Amygdala (tissue), 56 donors: ENCODE results near the gene ENOPH1.

Source experiments
- DNase-seq, 56 donors: peaks; one replicate each; lab custom pipeline; 2025; lab: John Stamatoyannopoulos, UW

The ENOPH1 gene

GRCh38 chr4:82425478-82425877, 4.9 kb upstream of the ENOPH1 start:
- no peak for DNase-seq

- peak in 1 of 56 donors; percentile 8 for DNase-seq
Observed at GRCh38 chr4:82428526-82428968, 1.8 kb upstream of the ENOPH1 start.

- peak; percentile 46 to 96 (median 85) for DNase-seq
Observed at GRCh38 chr4:82428969-82429727, 1.2 kb upstream of the ENOPH1 start.

GRCh38 chr4:82429728-82430192, 630 bp upstream of the ENOPH1 start:
- DNase-seq, result peak in 33 of 56 donors; percentile 28 to 86 (median 72)

GRCh38 chr4:82430964-82431745, 765 bp downstream of the ENOPH1 start:
- DNase-seq, result peak in 13 of 56 donors; percentile 18 to 61 (median 40)

- no peak for DNase-seq
Observed at GRCh38 chr4:82431831-82432230, 1.4 kb downstream of the ENOPH1 start.

GRCh38 chr4:82432596-82432995, 2.2 kb downstream of the ENOPH1 start:
- no peak for DNase-seq

GRCh38 chr4:82433791-82434190, 3.4 kb downstream of the ENOPH1 start:
- no peak for DNase-seq

- no peak for DNase-seq
Observed at GRCh38 chr4:82434949-82435348, 4.6 kb downstream of the ENOPH1 start.

GRCh38 chr4:82436130-82436529, 5.7 kb downstream of the ENOPH1 start:
- no peak for DNase-seq

- no peak for DNase-seq
Observed at GRCh38 chr4:82436780-82437179, 6.4 kb downstream of the ENOPH1 start.

- DNase-seq, result no peak
Observed at GRCh38 chr4:82437285-82438005, 7.1 kb downstream of the ENOPH1 start.

- DNase-seq, result no peak
Observed at GRCh38 chr4:82439088-82439487, 8.7 kb downstream of the ENOPH1 start.

GRCh38 chr4:82447886-82448285, 17.5 kb downstream of the ENOPH1 start:
- no peak for DNase-seq

- peak in 1 of 56 donors; percentile 10 for DNase-seq
Observed at GRCh38 chr4:82450966-82451755, 20.8 kb downstream of the ENOPH1 start.

- DNase-seq, result no peak
Observed at GRCh38 chr4:82452026-82452425, 21.6 kb downstream of the ENOPH1 start.

GRCh38 chr4:82457266-82457665, 26.9 kb downstream of the ENOPH1 start:
- no peak for DNase-seq

- DNase-seq, result no peak
Observed at GRCh38 chr4:82458729-82459128, 28.3 kb downstream of the ENOPH1 start.

GRCh38 chr4:82461710-82462109, 31.3 kb downstream of the ENOPH1 start:
- DNase-seq, result no peak

- peak; percentile 6 to 96 (median 71) for DNase-seq
Observed at GRCh38 chr4:82462415-82462831, 32.0 kb downstream of the ENOPH1 start.
